Fibroblast of skin of abdomen (primary cell): ENCODE results near the gene ISOC2. TPM values are rescaled to one million over a fixed set of nuclear protein-coding genes. Genes with fewer than 3 reads are reported as not detected.
A peak's percentile ranks its signal among the peaks of the same experiment; 100 is the strongest.
"Not testable (repeated sequence)": the region's sequence is repeated elsewhere in the genome, so short reads cannot be mapped to it uniquely, and the experiment has no call there.

Experiments
- DNase-seq: peaks from one replicate; pipeline ENCODE4 v3.0.0-alpha.2; 2013
- polyA plus RNA-seq, 2 experiments: library from polyadenylated mRNA; unstranded; fragments of 120-200 nt; gene quantifications; one replicate each; pipeline ENCODE4 v1.2.1, GENCODE V29; 2013; ENCODE audit not compliant: insufficient read length in 2 of 2

Gene ISOC2
- polyA plus RNA-seq (2013, experiment 1 of 2; ENCODE audit: insufficient read length): 46.3 TPM
- 51.0 TPM for polyA plus RNA-seq (2013, experiment 2 of 2; ENCODE audit: insufficient read length)

- DNase-seq: peak; percentile 100
Measured at GRCh38 chr19:55461259-55461973, at the start of gene ISOC2. Gene ISOC2 (minus strand): TSS chr19:55461642. CDS start chr19:55456486, 5,156 bp downstream.

- no peak for DNase-seq
Measured at GRCh38 chr19:55508120-55508519, 46.7 kb upstream of the ISOC2 start.

GRCh38 chr19:55504981-55505380 is 43.5 kb upstream of the ISOC2 start:
- DNase-seq: no peak

DNA sequence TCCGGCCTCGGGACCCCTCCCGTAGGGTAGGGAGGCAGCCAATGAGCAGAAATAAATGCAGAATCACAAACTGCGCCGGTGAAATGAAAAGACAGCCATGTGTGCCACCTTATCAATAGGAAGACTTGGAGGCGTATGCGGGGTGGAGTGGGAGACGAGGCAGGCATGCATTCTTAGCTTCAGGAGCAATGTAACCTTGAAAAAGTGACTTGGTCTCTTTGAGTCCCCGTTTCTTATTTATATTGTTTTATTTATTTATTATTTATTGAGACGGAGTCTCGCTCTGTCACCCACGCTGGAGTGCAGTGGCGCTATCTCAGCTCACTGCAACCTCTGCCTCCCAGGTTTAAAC is 42.8 kb upstream of the ISOC2 start:
- no peak for DNase-seq

- DNase-seq: peak; percentile 91
Measured at GRCh38 chr19:55503502-55504251, 42.2 kb upstream of the ISOC2 start.

DNA sequence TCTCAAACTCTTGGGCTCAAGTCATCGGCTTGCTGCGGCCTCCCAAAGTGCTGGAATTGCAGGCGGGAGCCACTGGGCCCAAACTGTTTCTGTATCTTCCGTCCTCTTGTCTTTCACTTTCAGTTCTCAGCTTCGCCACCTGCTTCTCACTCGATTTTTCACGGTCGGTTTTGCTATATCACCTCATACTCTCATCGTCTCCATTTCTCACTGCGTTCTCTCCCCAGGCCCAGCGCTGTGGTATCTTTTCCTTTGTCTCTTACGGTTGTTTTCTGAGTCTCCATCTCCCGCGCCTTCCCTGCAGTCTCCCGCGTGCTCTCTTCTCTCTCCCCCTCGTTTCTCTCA is 41.7 kb upstream of the ISOC2 start:
- DNase-seq: no peak

GRCh38 chr19:55502197-55502952 is 40.9 kb upstream of the ISOC2 start:
- DNase-seq: no peak

- no peak for DNase-seq
Measured at GRCh38 chr19:55500368-55500952, 39.0 kb upstream of the ISOC2 start.

DNA sequence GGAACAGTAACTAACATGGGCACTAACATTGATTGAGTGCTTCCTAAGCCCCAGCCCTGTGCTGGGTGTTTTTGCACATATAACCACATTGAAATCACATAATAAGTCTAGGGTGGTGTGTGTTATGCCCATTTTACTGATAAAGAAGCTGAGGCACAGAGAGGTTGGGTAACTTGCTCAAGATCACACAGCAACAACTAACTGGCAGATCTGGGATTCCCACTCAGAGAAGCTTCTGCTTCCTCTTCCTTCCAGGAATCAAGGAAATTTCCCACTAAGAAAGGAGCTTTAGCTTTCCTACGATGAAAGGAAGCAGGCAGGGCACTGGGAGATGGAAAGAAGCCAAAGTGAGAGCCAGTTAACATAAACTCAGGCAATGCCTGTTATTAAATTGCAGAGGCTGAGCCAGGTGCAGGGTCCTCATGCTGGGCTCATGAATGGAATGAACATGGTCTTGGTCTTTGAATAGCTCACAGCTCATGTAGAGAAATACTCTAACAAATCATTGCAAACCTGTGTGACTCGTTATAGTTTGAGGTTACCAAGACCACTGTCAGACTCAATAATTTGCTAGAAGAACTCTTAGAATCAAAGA is 36.9 kb upstream of the ISOC2 start:
- no peak for DNase-seq

- no peak for DNase-seq
Measured at GRCh38 chr19:55497763-55498162, 36.3 kb upstream of the ISOC2 start.

GRCh38 chr19:55496820-55497219 is 35.4 kb upstream of the ISOC2 start:
- DNase-seq: not testable (repeated sequence)

DNA sequence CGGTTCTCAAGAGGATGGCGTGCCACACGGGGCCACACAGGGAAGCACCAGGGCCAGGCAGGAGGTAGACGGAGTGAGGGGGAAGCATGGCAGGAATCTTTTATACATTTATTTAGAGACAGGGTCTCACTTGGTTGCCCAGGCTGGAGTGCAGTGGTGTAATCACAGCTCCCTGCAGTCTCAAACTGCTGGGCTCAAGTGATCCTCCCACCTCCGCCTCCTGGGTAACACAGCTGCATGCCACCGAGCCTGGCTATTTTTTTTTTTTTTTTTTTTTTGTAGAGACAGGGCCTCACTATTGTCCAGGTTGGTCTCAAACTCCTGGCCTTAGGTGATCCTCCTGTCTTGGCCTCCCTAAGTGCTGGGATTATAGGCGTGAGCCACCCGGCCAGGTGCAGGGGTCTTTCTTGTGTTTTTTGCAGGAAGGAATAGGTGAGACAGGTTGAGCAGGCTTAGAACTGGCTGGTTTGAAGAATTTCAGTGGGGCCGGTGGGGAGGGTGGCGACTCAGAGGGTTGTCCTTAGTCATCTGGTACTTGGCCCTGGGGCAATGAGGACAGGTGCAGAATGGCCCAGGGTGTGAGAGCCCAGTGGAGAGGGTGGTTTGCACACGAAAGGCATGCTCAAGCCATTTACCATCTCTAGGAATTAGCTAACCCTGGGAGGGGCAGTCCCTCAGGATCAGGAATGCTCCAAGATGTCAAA is 34.4 kb upstream of the ISOC2 start:
- no peak for DNase-seq

- peak; percentile 21 for DNase-seq
Measured at GRCh38 chr19:55494172-55494761, 32.8 kb upstream of the ISOC2 start.

DNA sequence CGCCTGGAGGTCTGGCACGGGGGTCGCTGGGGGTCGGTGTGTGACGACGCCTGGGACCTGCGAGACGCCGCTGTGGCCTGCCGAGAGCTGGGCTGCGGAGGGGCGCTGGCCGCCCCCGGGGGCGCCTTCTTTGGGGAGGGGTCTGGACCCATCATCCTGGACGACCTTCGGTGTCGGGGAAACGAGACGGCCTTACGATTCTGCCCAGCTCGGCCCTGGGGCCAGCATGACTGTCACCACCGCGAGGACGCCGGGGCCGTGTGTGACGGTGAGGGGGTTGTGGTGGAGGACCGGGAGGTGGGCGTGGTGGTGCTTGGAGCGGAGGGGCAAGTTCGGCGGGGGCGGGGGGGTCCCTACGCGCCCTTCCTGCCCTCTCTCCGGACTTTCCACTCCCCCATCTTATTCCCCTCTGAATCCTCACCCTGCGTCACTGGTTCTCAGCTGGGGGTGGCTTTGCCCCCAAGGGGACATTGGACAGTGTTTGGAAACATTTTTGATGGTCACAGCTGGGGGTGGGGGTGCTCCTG is 32.3 kb upstream of the ISOC2 start:
- DNase-seq: no peak

GRCh38 chr19:55493052-55493644 is 31.7 kb upstream of the ISOC2 start:
- DNase-seq: peak; percentile 37

GRCh38 chr19:55492362-55492944 is 31.0 kb upstream of the ISOC2 start:
- no peak for DNase-seq

- DNase-seq: no peak
Measured at GRCh38 chr19:55491546-55492360, 30.3 kb upstream of the ISOC2 start.

DNA sequence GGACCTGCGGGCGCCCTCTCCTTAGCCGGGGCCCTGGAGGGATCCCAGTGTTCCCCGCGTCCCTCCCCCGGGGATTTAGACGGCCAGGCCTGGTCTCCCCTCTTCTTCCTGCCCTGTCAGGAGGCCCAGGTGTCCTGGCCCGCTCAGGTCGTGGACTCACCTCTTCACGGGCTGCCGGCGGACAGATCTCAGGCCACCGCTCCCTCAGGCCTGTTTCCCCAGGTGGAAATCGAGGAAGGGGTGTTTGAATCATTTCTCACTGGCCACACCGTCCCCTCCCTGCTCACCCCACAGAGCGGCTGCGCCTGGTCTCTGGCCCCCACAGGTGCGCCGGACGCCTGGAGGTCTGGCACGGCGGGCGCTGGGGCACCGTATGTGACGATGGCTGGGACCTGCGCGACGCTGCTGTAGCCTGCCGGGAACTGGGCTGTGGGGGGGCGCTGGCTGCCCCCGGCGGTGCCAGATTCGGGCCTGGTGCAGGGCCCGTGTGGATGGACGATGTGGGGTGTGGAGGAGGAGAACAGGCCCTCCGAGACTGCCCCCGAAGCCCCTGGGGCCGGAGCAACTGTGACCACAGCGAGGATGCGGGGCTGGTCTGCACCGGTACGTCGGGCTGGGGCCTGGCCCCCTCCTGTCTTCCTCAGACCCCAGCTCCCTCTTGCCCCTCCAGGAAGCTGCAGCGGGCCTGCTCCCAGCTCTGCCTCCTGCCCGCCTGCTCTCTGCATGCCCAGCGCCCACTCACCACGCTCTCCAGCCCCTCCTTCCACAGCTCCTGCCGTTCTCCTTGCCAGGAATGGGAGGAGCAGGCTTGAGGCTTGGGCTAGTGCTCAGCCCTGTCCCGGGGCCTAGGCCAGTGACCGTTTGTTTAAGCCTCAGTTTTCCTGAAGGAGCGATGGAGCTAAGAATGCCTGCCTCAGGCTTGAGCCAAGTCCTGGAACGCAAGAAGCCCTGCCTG is 29.3 kb upstream of the ISOC2 start:
- no peak for DNase-seq
